GM23338 (cell line): ENCODE results near the gene IQCK. TPM values are rescaled to one million over a fixed set of nuclear protein-coding genes. Genes with fewer than 3 reads are reported as not detected.

ENCODE experiments used
- ATAC-seq: fragments of 200-7000 bp; cut with Tn5 transposase; 3 replicates; pipeline ENCODE4 v1.9.1; 2020
- DNase-seq: peaks from one replicate; pipeline ENCODE4 v3.0.0-alpha.2; 2015; ENCODE audit warnings: low spot score
- H2AFZ ChIP-seq: fragments of 200-600 bp; sonication (generic); 2 replicates; pipeline ENCODE4 v1.8.0; 2016; ENCODE audit warnings: antibody characterized with exemption, mild to moderate bottlenecking, moderate library complexity
- H3F3A ChIP-seq: fragments of 200-600 bp; sonication (generic); replicated peaks from 2 replicates; pipeline ENCODE4 v1.8.0; 2017; ENCODE audit warnings: antibody characterized with exemption, mixed run types, low read depth
- H3K27ac ChIP-seq: fragments of 200-600 bp; sonication (generic); 2 replicates; pipeline ENCODE4 v1.6.1; 2016; ENCODE audit warnings: low read depth
- H3K27me3 ChIP-seq: fragments of 200-600 bp; sonication (generic); 2 replicates; pipeline ENCODE4 v1.8.0; 2016; ENCODE audit warnings: mild to moderate bottlenecking, mixed run types, moderate library complexity; ENCODE audit not compliant: insufficient read depth
- H3K36me3 ChIP-seq: fragments of 200-600 bp; sonication (generic); 2 replicates; pipeline ENCODE4 v1.8.0; 2016; ENCODE audit warnings: mild to moderate bottlenecking; ENCODE audit not compliant: insufficient read depth
- H3K4me1 ChIP-seq: fragments of 200-600 bp; sonication (generic); 2 replicates; pipeline ENCODE4 v1.8.0; 2016; ENCODE audit warnings: mild to moderate bottlenecking, moderate library complexity; ENCODE audit not compliant: insufficient read depth
- H3K4me2 ChIP-seq: fragments of 200-600 bp; sonication (generic); 2 replicates; pipeline ENCODE4 v1.7.1; 2017; ENCODE audit warnings: mixed run types
- H3K4me3 ChIP-seq: fragments of 200-600 bp; sonication (generic); 2 replicates; pipeline ENCODE4 v1.6.1; 2016; ENCODE audit warnings: mixed run types
- H3K79me2 ChIP-seq: fragments of 200-600 bp; sonication (generic); replicated peaks from 2 replicates; pipeline ENCODE4 v1.8.0; 2017; ENCODE audit warnings: mild to moderate bottlenecking; ENCODE audit not compliant: insufficient read depth
- H3K9me2 ChIP-seq: fragments of 200-600 bp; sonication (generic); 2 replicates; pipeline ENCODE4 v1.8.0; 2017; ENCODE audit not compliant: insufficient read depth
- H4K20me1 ChIP-seq: fragments of 200-600 bp; sonication (generic); replicated peaks from 2 replicates; pipeline ENCODE4 v1.8.0; 2017; ENCODE audit warnings: mild to moderate bottlenecking; ENCODE audit not compliant: insufficient read depth
- H3K27ac Mint-ChIP-seq: 2 replicates; pipeline ENCODE4 v1.8.0; 2020; ENCODE audit warnings: inconsistent platforms, mild to moderate bottlenecking, moderate library complexity, mixed read lengths
- H3K27me3 Mint-ChIP-seq: 3 replicates; pipeline ENCODE4 v1.8.0; 2022; ENCODE audit warnings: low read depth, mild to moderate bottlenecking, moderate library complexity, mixed read lengths, inconsistent platforms; ENCODE audit not compliant: insufficient read depth, poor library complexity
- H3K36me3 Mint-ChIP-seq: 3 replicates; pipeline ENCODE4 v1.8.0; 2021; ENCODE audit warnings: low read depth, mild to moderate bottlenecking, inconsistent platforms, moderate library complexity, mixed read lengths
- H3K4me1 Mint-ChIP-seq: 3 replicates; pipeline ENCODE4 v1.8.0; 2020; ENCODE audit warnings: mild to moderate bottlenecking, inconsistent platforms, mixed read lengths
- H3K4me3 Mint-ChIP-seq: 3 replicates; pipeline ENCODE4 v1.8.0; 2021; ENCODE audit warnings: moderate library complexity, mild to moderate bottlenecking, inconsistent platforms, mixed read lengths
- H3K9me3 Mint-ChIP-seq: 3 replicates; pipeline ENCODE4 v1.8.0; 2020; ENCODE audit warnings: moderate library complexity, mild to moderate bottlenecking, inconsistent platforms, mixed read lengths
- CREB1 ChIP-seq: fragments of 250-450 bp; sonication (Bioruptor Pico); IDR thresholded peaks from 2 replicates; pipeline ENCODE4 v1.5.0; 2020; ENCODE audit warnings: low read depth, mild to moderate bottlenecking, moderate library complexity
- EZH2 ChIP-seq: fragments of 200-600 bp; sonication (generic); IDR thresholded peaks from one replicate; pipeline ENCODE4 v1.8.0; 2017; ENCODE audit warnings: antibody characterized with exemption, mild to moderate bottlenecking, low read depth; ENCODE audit not compliant: unreplicated experiment
- EZH2phosphoT487 ChIP-seq: fragments of 200-600 bp; sonication (generic); IDR thresholded peaks from one replicate; pipeline ENCODE4 v1.8.1; 2018; ENCODE audit warnings: antibody characterized with exemption; ENCODE audit not compliant: unreplicated experiment
- JUNB ChIP-seq: IDR thresholded peaks from one replicate; pipeline ENCODE4 v1.6.1; 2016; ENCODE audit warnings: antibody characterized with exemption; ENCODE audit not compliant: unreplicated experiment
- NANOG ChIP-seq: IDR thresholded peaks from 2 replicates; pipeline ENCODE4 v1.6.1; 2016; ENCODE audit warnings: antibody characterized with exemption, borderline replicate concordance
- POLR2AphosphoS5 ChIP-seq: IDR thresholded peaks from 2 replicates; pipeline ENCODE4 v1.6.1; 2016; ENCODE audit warnings: antibody characterized with exemption, low read depth
- STAT1 ChIP-seq: IDR thresholded peaks from one replicate; pipeline ENCODE4 v1.6.1; 2016; ENCODE audit warnings: antibody characterized with exemption; ENCODE audit not compliant: unreplicated experiment
- ZNF114 ChIP-seq: fragments of 250-450 bp; sonication (Bioruptor Pico); IDR thresholded peaks from 2 replicates; pipeline ENCODE4 v1.5.0; 2020; ENCODE audit warnings: mild to moderate bottlenecking, moderate library complexity
- ZNF331 ChIP-seq: fragments of 250-450 bp; sonication (Bioruptor Pico); IDR thresholded peaks from 2 replicates; pipeline ENCODE4 v1.5.0; 2020; ENCODE audit warnings: low read depth, mild to moderate bottlenecking, moderate library complexity
- polyA plus RNA-seq: library from polyadenylated mRNA; unstranded; fragments of >200 nt; fragmentation: Nextera tagmentation; extraction: Ambion mirVana; gene quantifications from 2 replicates; pipeline ENCODE4 v1.2.1, GENCODE V29; 2016
- total RNA-seq: library from RNA; depleted of rRNA; stranded (reverse); fragments of >200 nt; shearing (Covaris generic); gene quantifications from 2 replicates; pipeline ENCODE4 v1.2.3, GENCODE V29; 2014
- TF ChIP-seq, protein P1 (sequence below): fragments of 250-450 bp; sonication (Bioruptor Pico); IDR thresholded peaks from 2 replicates; pipeline ENCODE4 v1.5.0; 2020; ENCODE audit warnings: mild to moderate bottlenecking, moderate library complexity
- TF ChIP-seq, protein P2 (sequence below): IDR thresholded peaks from 2 replicates; pipeline ENCODE4 v1.6.1; 2016; ENCODE audit warnings: antibody characterized with exemption
- TF ChIP-seq, protein P3 (sequence below): IDR thresholded peaks from one replicate; pipeline ENCODE4 v1.6.1; 2018; ENCODE audit warnings: antibody characterized with exemption; ENCODE audit not compliant: unreplicated experiment

The IQCK gene
- total and polyA plus RNA-seq, 2 experiments from 2014 or later: 7.6 to 10.0 TPM

DNA sequence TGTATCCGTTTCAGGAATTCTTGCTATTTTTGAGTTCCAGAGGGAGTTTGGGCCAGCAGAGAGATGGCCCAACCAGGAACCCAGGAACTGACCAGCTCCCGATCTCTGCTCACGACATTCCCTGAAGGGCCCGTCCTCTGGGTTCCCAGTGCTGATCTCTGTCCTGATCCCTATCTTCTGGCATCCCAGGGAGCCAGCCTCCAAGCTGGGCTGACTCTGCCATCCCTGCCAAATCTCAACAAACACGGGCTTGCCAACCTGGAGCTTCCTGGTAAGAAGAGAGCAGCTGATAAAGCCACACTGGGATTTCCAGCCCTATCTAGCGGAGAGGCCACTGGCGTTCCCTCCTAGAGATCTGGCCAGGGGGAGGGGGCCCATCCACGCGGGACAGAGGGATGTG, 150.3 kb downstream of the IQCK start:
- Histone ChIP-seq H3K4me1 (no peaks in the 10 kb centered on the region; the same call in 1 of the 2 replicates), H3K36me3 (peaks cover 32% of the 10 kb centered on the region), H3F3A (0 out of 2 replicates have a peak, but pooled peaks cover 5% of the 10 kb centered on the region), H3K79me2 (peaks cover 98% of the 10 kb centered on the region), H4K20me1 (peaks cover 28% of the 10 kb centered on the region), H2AFZ (no peak overlapping the region), H3K9me2 (no peaks in the 10 kb centered on the region), H3K27ac (no peak overlapping the region), H3K27me3 (no peaks in the 10 kb centered on the region), H3K4me2 (no peak overlapping the region), H3K4me3 (no peak overlapping the region)
- TF ChIP-seq, protein P1, sequence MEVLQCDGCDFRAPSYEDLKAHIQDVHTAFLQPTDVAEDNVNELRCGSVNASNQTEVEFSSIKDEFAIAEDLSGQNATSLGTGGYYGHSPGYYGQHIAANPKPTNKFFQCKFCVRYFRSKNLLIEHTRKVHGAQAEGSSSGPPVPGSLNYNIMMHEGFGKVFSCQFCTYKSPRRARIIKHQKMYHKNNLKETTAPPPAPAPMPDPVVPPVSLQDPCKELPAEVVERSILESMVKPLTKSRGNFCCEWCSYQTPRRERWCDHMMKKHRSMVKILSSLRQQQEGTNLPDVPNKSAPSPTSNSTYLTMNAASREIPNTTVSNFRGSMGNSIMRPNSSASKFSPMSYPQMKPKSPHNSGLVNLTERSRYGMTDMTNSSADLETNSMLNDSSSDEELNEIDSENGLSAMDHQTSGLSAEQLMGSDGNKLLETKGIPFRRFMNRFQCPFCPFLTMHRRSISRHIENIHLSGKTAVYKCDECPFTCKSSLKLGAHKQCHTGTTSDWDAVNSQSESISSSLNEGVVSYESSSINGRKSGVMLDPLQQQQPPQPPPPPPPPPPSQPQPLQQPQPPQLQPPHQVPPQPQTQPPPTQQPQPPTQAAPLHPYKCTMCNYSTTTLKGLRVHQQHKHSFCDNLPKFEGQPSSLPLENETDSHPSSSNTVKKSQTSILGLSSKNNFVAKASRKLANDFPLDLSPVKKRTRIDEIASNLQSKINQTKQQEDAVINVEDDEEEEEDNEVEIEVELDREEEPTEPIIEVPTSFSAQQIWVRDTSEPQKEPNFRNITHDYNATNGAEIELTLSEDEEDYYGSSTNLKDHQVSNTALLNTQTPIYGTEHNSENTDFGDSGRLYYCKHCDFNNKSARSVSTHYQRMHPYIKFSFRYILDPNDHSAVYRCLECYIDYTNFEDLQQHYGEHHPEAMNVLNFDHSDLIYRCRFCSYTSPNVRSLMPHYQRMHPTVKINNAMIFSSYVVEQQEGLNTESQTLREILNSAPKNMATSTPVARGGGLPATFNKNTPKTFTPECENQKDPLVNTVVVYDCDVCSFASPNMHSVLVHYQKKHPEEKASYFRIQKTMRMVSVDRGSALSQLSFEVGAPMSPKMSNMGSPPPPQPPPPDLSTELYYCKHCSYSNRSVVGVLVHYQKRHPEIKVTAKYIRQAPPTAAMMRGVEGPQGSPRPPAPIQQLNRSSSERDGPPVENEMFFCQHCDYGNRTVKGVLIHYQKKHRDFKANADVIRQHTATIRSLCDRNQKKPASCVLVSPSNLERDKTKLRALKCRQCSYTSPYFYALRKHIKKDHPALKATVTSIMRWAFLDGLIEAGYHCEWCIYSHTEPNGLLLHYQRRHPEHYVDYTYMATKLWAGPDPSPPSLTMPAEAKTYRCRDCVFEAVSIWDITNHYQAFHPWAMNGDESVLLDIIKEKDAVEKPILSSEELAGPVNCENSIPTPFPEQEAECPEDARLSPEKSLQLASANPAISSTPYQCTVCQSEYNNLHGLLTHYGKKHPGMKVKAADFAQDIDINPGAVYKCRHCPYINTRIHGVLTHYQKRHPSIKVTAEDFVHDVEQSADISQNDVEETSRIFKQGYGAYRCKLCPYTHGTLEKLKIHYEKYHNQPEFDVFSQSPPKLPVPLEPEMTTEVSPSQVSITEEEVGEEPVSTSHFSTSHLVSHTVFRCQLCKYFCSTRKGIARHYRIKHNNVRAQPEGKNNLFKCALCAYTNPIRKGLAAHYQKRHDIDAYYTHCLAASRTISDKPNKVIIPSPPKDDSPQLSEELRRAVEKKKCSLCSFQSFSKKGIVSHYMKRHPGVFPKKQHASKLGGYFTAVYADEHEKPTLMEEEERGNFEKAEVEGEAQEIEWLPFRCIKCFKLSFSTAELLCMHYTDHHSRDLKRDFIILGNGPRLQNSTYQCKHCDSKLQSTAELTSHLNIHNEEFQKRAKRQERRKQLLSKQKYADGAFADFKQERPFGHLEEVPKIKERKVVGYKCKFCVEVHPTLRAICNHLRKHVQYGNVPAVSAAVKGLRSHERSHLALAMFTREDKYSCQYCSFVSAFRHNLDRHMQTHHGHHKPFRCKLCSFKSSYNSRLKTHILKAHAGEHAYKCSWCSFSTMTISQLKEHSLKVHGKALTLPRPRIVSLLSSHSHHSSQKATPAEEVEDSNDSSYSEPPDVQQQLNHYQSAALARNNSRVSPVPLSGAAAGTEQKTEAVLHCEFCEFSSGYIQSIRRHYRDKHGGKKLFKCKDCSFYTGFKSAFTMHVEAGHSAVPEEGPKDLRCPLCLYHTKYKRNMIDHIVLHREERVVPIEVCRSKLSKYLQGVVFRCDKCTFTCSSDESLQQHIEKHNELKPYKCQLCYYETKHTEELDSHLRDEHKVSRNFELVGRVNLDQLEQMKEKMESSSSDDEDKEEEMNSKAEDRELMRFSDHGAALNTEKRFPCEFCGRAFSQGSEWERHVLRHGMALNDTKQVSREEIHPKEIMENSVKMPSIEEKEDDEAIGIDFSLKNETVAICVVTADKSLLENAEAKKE (CRISPR knock-in tag): no peak
- TF ChIP-seq CREB1 (CRISPR knock-in tag) (no peak), ZNF114 (no peak), EZH2 (no peak), JUNB (no peak), STAT1 (no peak), ZNF331 (CRISPR knock-in tag) (no peak), POLR2AphosphoS5 (no peak), NANOG (no peak), EZH2phosphoT487 (no peak)
- TF ChIP-seq, protein P2, sequence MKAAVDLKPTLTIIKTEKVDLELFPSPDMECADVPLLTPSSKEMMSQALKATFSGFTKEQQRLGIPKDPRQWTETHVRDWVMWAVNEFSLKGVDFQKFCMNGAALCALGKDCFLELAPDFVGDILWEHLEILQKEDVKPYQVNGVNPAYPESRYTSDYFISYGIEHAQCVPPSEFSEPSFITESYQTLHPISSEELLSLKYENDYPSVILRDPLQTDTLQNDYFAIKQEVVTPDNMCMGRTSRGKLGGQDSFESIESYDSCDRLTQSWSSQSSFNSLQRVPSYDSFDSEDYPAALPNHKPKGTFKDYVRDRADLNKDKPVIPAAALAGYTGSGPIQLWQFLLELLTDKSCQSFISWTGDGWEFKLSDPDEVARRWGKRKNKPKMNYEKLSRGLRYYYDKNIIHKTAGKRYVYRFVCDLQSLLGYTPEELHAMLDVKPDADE: no peak
- TF ChIP-seq, protein P3, sequence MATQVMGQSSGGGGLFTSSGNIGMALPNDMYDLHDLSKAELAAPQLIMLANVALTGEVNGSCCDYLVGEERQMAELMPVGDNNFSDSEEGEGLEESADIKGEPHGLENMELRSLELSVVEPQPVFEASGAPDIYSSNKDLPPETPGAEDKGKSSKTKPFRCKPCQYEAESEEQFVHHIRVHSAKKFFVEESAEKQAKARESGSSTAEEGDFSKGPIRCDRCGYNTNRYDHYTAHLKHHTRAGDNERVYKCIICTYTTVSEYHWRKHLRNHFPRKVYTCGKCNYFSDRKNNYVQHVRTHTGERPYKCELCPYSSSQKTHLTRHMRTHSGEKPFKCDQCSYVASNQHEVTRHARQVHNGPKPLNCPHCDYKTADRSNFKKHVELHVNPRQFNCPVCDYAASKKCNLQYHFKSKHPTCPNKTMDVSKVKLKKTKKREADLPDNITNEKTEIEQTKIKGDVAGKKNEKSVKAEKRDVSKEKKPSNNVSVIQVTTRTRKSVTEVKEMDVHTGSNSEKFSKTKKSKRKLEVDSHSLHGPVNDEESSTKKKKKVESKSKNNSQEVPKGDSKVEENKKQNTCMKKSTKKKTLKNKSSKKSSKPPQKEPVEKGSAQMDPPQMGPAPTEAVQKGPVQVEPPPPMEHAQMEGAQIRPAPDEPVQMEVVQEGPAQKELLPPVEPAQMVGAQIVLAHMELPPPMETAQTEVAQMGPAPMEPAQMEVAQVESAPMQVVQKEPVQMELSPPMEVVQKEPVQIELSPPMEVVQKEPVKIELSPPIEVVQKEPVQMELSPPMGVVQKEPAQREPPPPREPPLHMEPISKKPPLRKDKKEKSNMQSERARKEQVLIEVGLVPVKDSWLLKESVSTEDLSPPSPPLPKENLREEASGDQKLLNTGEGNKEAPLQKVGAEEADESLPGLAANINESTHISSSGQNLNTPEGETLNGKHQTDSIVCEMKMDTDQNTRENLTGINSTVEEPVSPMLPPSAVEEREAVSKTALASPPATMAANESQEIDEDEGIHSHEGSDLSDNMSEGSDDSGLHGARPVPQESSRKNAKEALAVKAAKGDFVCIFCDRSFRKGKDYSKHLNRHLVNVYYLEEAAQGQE: no peak
- Mint-ChIP-seq H3K9me3 (no peaks in the 10 kb centered on the region), H3K36me3 (peaks cover 86% of the 10 kb centered on the region), H3K27ac (no peak overlapping the region), H3K4me3 (no peak overlapping the region), H3K4me1 (peaks cover 10% of the 10 kb centered on the region; the same call in 2 of the 3 replicates), H3K27me3 (peaks cover 9% of the 10 kb centered on the region)
- no peak for DNase-seq
- ATAC-seq: no peak
